Upper lobe of left lung (tissue), 4 donors: ENCODE results near the gene GOLPH3.

Experiments
- CTCF ChIP-seq, 6 experiments: fragments of 450-650 bp in 4 of 6; fragments of 200-600 bp in 2 of 6; sonication (generic) in 2 of 6; IDR thresholded peaks; one replicate each; pipeline ENCODE4 v1.5.1; 2016 to 2019; ENCODE audit warnings: antibody characterized with exemption in 6 of 6
- EP300 ChIP-seq, 4 donors: sonication (generic); formaldehyde crosslinking; IDR thresholded peaks; one replicate each; pipeline ENCODE4 v1.5.1; 2017; ENCODE audit warnings: antibody characterized with exemption in 4 of 4, control low read depth in 2 of 4
- POLR2A ChIP-seq, 4 donors: fragments of 450-650 bp; IDR thresholded peaks; one replicate each; pipeline ENCODE4 v1.5.1; 2016 to 2017; ENCODE audit warnings: antibody characterized with exemption in 4 of 4, mild to moderate bottlenecking in 2 of 4
- POLR2AphosphoS5 ChIP-seq, 2 donors: sonication (generic); formaldehyde crosslinking; IDR thresholded peaks; one replicate each; pipeline ENCODE4 v1.5.1; 2017; ENCODE audit warnings: antibody characterized with exemption in 2 of 2

GRCh38 chr5:32206053-32206452, 31.9 kb upstream of the GOLPH3 start:
- TF ChIP-seq POLR2AphosphoS5 (IDR thresholded peaks at IDR 0.05) (no peak), CTCF (IDR thresholded peaks at IDR 0.05) (no peak), EP300 (IDR thresholded peaks at IDR 0.05) (no peak), POLR2A (IDR thresholded peaks at IDR 0.05) (no peak)
